ENCODE results near the gene TUBGCP2.

The TUBGCP2 gene

DNA sequence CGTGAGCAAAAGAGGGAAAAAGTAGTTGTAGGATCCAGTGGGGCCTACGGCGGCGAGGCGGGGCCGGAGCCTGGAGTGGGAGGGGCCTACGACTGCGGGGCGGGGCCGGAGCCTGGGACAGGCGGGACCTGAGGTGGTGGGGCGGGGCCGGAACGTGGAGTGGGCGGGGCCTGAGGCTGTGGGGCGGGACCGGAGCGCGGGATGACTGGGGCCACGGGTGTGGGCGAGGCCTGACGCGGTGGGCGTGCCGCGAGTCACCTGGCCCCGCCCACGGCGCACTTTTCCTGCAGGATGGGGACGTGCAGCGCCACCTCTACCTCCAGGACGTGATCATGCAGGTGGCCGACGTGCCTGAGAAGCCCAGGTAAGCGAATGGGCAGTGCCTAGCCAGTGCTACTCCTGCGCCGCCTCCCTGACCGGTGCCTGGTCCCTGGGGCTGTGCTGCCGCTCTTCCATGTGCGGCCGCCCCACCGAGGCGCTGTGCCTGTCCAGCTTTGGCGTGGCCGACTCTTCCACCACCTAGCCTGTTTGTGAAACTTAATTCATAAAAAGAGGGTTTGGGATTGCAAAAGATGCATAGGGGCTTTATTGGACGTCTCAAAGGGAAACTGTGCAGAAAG is 538 bp upstream of the TUBGCP2 start:
- Histone ChIP-seq H3K27me3 (ENCODE audit: insufficient read depth, low read length, poor library complexity, severe bottlenecking) (no peaks in the 10 kb centered on the region), H3K79me2 (ENCODE audit: insufficient read depth, low read length) (peaks cover 41% of the 10 kb centered on the region), H3F3A (ENCODE audit: low read depth) (no peaks in the 10 kb centered on the region; the same call in 1 of the 2 replicates), H2AFZ (ENCODE audit: low read length) (0 out of 2 replicates have a peak overlapping the region, but pooled peaks have one; percentile 78), H3K9ac (ENCODE audit: low read depth, low read length, poor library complexity, severe bottlenecking) (peak overlapping the region; percentile 82), H3K36me3 (ENCODE audit: insufficient read depth, low read length) (no peaks in the 10 kb centered on the region), H4K20me1 (ENCODE audit: insufficient read depth, low read length, poor library complexity, severe bottlenecking) (peaks cover 11% of the 10 kb centered on the region), H3K9me2 (replicated peaks; ENCODE audit: low read depth, low read length) (no peaks in the 10 kb centered on the region), H3K4me2 (ENCODE audit: low read depth, low read length, poor library complexity, severe bottlenecking) (peak overlapping the region; percentile 91), H3K4me3 (ENCODE audit: low read length, poor library complexity, severe bottlenecking) (peak overlapping the region; percentile 96), H3K4me1 (ENCODE audit: insufficient read depth, low read length, poor library complexity, severe bottlenecking) (peaks cover 17% of the 10 kb centered on the region), H3K9me3 (ENCODE audit: insufficient read depth, low read depth, low read length) (no peaks in the 10 kb centered on the region)
- TF ChIP-seq, protein P1, sequence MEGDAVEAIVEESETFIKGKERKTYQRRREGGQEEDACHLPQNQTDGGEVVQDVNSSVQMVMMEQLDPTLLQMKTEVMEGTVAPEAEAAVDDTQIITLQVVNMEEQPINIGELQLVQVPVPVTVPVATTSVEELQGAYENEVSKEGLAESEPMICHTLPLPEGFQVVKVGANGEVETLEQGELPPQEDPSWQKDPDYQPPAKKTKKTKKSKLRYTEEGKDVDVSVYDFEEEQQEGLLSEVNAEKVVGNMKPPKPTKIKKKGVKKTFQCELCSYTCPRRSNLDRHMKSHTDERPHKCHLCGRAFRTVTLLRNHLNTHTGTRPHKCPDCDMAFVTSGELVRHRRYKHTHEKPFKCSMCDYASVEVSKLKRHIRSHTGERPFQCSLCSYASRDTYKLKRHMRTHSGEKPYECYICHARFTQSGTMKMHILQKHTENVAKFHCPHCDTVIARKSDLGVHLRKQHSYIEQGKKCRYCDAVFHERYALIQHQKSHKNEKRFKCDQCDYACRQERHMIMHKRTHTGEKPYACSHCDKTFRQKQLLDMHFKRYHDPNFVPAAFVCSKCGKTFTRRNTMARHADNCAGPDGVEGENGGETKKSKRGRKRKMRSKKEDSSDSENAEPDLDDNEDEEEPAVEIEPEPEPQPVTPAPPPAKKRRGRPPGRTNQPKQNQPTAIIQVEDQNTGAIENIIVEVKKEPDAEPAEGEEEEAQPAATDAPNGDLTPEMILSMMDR (conservative IDR thresholded peaks at IDR 0.05; ENCODE audit: low read length) = no peak
- no peak for TF ChIP-seq EZH2phosphoT487 (IDR thresholded peaks at IDR 0.05; ENCODE audit: borderline replicate concordance)

DNA sequence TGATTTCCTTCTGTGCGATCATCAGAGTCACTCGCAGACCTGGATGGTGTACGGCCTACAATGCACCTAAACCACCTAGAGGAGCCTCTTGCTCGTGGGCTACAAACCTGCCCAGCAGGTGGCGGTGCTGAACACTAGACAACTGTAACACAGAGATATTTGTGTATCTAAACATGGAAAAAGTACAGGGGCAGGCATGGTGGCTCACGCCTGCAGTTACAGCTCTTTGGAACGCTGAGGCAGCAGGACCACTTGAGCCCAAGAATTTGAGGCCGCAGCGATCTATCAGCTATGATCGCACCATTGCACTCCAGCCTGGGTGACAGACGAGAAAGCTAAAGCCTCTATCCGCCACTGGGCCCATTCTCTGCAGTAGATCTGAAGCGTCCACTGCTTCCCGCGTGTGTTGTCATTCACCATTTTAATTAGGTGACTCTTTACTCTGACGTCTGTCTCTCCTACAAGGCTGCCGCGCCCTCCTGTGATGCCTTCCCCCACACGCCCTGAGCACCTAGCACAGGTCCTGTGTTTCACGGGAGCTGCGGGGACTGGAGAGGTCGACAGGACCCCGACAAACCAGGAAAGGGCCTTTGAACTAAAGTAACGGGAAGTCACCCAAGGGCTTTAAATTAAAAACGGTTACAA is 774 bp downstream of the TUBGCP2 start:
- peaks cover 54% of the 10 kb centered on the region for H3K79me2 ChIP-seq (ENCODE audit: insufficient read depth, low read length)
- no peaks in the 10 kb centered on the region for H3K9me2 ChIP-seq (replicated peaks; ENCODE audit: low read depth, low read length)
- peak overlapping the region; percentile 78 for H2AFZ ChIP-seq (ENCODE audit: low read length)
- H3F3A ChIP-seq (ENCODE audit: low read depth) = no peaks in the 10 kb centered on the region; the same call in 1 of the 2 replicates
- H3K4me2 ChIP-seq (ENCODE audit: low read depth, low read length, poor library complexity, severe bottlenecking) = peak overlapping the region; percentile 91
- no peak for TF ChIP-seq EZH2phosphoT487 (IDR thresholded peaks at IDR 0.05; ENCODE audit: borderline replicate concordance)
- TF ChIP-seq, protein P1 (conservative IDR thresholded peaks at IDR 0.05; ENCODE audit: low read length) = peak; percentile 80
- H3K9ac ChIP-seq (ENCODE audit: low read depth, low read length, poor library complexity, severe bottlenecking) = peak overlapping the region; percentile 82
- H4K20me1 ChIP-seq (ENCODE audit: insufficient read depth, low read length, poor library complexity, severe bottlenecking) = peaks cover 11% of the 10 kb centered on the region
- H3K9me3 ChIP-seq (ENCODE audit: insufficient read depth, low read depth, low read length) = no peaks in the 10 kb centered on the region
- H3K27me3 ChIP-seq (ENCODE audit: insufficient read depth, low read length, poor library complexity, severe bottlenecking) = no peaks in the 10 kb centered on the region
- peaks cover 17% of the 10 kb centered on the region for H3K4me1 ChIP-seq (ENCODE audit: insufficient read depth, low read length, poor library complexity, severe bottlenecking)
- peak overlapping the region; percentile 96 for H3K4me3 ChIP-seq (ENCODE audit: low read length, poor library complexity, severe bottlenecking)
- no peaks in the 10 kb centered on the region for H3K36me3 ChIP-seq (ENCODE audit: insufficient read depth, low read length)

DNA sequence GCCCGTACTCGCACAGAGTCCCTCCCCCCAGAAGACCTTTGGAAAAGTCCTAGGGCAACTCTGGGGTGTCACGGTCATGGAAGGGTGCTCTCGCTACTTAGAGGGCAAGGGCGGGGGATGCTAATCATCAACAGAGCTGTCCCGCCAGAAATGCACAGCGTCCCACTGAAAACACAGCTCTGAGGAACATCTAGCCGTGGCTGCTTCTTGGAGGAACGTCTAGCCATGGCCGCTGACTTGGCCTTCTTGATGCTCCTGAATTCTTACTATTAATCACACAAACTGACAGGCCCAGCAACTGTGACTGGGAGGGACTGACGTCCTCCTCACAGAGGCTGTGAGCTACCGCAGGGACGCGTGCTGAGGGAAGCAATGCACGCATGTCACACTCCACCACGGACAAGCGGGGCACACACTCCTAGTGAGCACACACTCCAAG is 1.7 kb downstream of the TUBGCP2 start:
- peaks cover 11% of the 10 kb centered on the region for H4K20me1 ChIP-seq (ENCODE audit: insufficient read depth, low read length, poor library complexity, severe bottlenecking)
- no peak overlapping the region for H2AFZ ChIP-seq (ENCODE audit: low read length)
- H3K9ac ChIP-seq (ENCODE audit: low read depth, low read length, poor library complexity, severe bottlenecking) = peak overlapping the region; percentile 82
- H3K36me3 ChIP-seq (ENCODE audit: insufficient read depth, low read length) = no peaks in the 10 kb centered on the region; the same call in 1 of the 2 replicates
- no peaks in the 10 kb centered on the region for H3K27me3 ChIP-seq (ENCODE audit: insufficient read depth, low read length, poor library complexity, severe bottlenecking)
- TF ChIP-seq, protein P1 (conservative IDR thresholded peaks at IDR 0.05; ENCODE audit: low read length) = no peak
- no peak for TF ChIP-seq EZH2phosphoT487 (IDR thresholded peaks at IDR 0.05; ENCODE audit: borderline replicate concordance)
- H3K9me2 ChIP-seq (replicated peaks; ENCODE audit: low read depth, low read length) = no peaks in the 10 kb centered on the region
- H3K4me1 ChIP-seq (ENCODE audit: insufficient read depth, low read length, poor library complexity, severe bottlenecking) = peaks cover 17% of the 10 kb centered on the region
- H3K9me3 ChIP-seq (ENCODE audit: insufficient read depth, low read depth, low read length) = no peaks in the 10 kb centered on the region
- H3K79me2 ChIP-seq (ENCODE audit: insufficient read depth, low read length) = peaks cover 60% of the 10 kb centered on the region
- H3F3A ChIP-seq (ENCODE audit: low read depth) = no peaks in the 10 kb centered on the region; the same call in 1 of the 2 replicates
- peak overlapping the region; percentile 96 for H3K4me3 ChIP-seq (ENCODE audit: low read length, poor library complexity, severe bottlenecking)
- H3K4me2 ChIP-seq (ENCODE audit: low read depth, low read length, poor library complexity, severe bottlenecking) = peak overlapping the region; percentile 91

Measured in Loucy (cell line).